SK-N-SH treated with all-trans-retinoic acid at 6 μM for 48 hours (cell line): Measurements from ENCODE around the gene PRSS21.

Experiments used
- ATAC-seq: fragments of 200-7000 bp; cut with Tn5 transposase; 3 replicates; pipeline ENCODE4 v1.9.1; 2020; ENCODE audit warnings: mild to moderate bottlenecking, moderate library complexity
- ARNTL ChIP-seq: fragments of 450-650 bp; formaldehyde crosslinking; IDR thresholded peaks from 2 replicates; pipeline ENCODE4 v1.5.0; 2020; ENCODE audit warnings: low read depth, mild to moderate bottlenecking, moderate library complexity, borderline replicate concordance
- BACH2 ChIP-seq: fragments of 250-450 bp; sonication (Bioruptor Pico); IDR thresholded peaks from 2 replicates; pipeline ENCODE4 v1.9.0; 2021; ENCODE audit warnings: mild to moderate bottlenecking, borderline replicate concordance
- CREB5 ChIP-seq: fragments of 250-450 bp; sonication (Bioruptor Pico); IDR thresholded peaks from 2 replicates; pipeline ENCODE4 v1.5.1; 2020; ENCODE audit warnings: low read depth, mild to moderate bottlenecking, moderate library complexity
- CSDC2 ChIP-seq: fragments of 250-450 bp; sonication (Bioruptor Pico); IDR thresholded peaks from 2 replicates; pipeline ENCODE4 v1.5.0; 2020; ENCODE audit warnings: mild to moderate bottlenecking, moderate library complexity
- CSRNP3 ChIP-seq: fragments of 250-450 bp; sonication (Bioruptor Pico); IDR thresholded peaks from 2 replicates; pipeline ENCODE4 v1.5.1; 2021; ENCODE audit warnings: mild to moderate bottlenecking, moderate library complexity
- ESRRG ChIP-seq: fragments of 250-450 bp; sonication (Bioruptor Pico); IDR thresholded peaks from 2 replicates; pipeline ENCODE4 v1.6.1; 2021; ENCODE audit warnings: mild to moderate bottlenecking
- GLIS3 ChIP-seq: fragments of 250-450 bp; sonication (Bioruptor Pico); IDR thresholded peaks from 2 replicates; pipeline ENCODE4 v1.5.0; 2020; ENCODE audit warnings: mild to moderate bottlenecking, moderate library complexity
- ISL1 ChIP-seq: fragments of 250-450 bp; sonication (Bioruptor Pico); IDR thresholded peaks from 2 replicates; pipeline ENCODE4 v2.1.2; 2022; ENCODE audit warnings: mild to moderate bottlenecking, moderate library complexity
- PATZ1 ChIP-seq: fragments of 250-450 bp; sonication (Bioruptor Pico); IDR thresholded peaks from 2 replicates; pipeline ENCODE4 v1.8.0; 2020; ENCODE audit warnings: mild to moderate bottlenecking, moderate library complexity, borderline replicate concordance
- POU6F1 ChIP-seq: fragments of 250-450 bp; sonication (Bioruptor Pico); IDR thresholded peaks from 2 replicates; pipeline ENCODE4 v1.8.0; 2021; ENCODE audit warnings: low read depth, mild to moderate bottlenecking, moderate library complexity, borderline replicate concordance
- PPARA ChIP-seq: fragments of 250-450 bp; sonication (Bioruptor Pico); IDR thresholded peaks from 2 replicates; pipeline ENCODE4 v1.5.0; 2020; ENCODE audit warnings: mild to moderate bottlenecking, borderline replicate concordance
- RARB ChIP-seq: fragments of 250-450 bp; sonication (Bioruptor Pico); IDR thresholded peaks from 2 replicates; pipeline ENCODE4 v1.8.0; 2021; ENCODE audit warnings: mild to moderate bottlenecking, moderate library complexity
- SNAI2 ChIP-seq: fragments of 250-450 bp; sonication (Bioruptor Pico); IDR thresholded peaks from 2 replicates; pipeline ENCODE4 v1.5.0; 2020; ENCODE audit warnings: mild to moderate bottlenecking, moderate library complexity
- TCF4 ChIP-seq: fragments of 250-450 bp; sonication (Bioruptor Pico); IDR thresholded peaks from 2 replicates; pipeline ENCODE4 v1.8.0; 2021; ENCODE audit warnings: mild to moderate bottlenecking, moderate library complexity, borderline replicate concordance
- TOX ChIP-seq: fragments of 250-450 bp; sonication (Bioruptor Pico); IDR thresholded peaks from 2 replicates; pipeline ENCODE4 v1.8.0; 2021; ENCODE audit warnings: mild to moderate bottlenecking, moderate library complexity, borderline replicate concordance
- TSHZ2 ChIP-seq: fragments of 250-450 bp; sonication (Bioruptor Pico); IDR thresholded peaks from 2 replicates; pipeline ENCODE4 v1.5.0; 2020; ENCODE audit warnings: mild to moderate bottlenecking, moderate library complexity
- ZFP3 ChIP-seq: fragments of 250-450 bp; sonication (Bioruptor Pico); IDR thresholded peaks from 2 replicates; pipeline ENCODE4 v1.5.0; 2020; ENCODE audit warnings: mild to moderate bottlenecking, moderate library complexity
- ZFP30 ChIP-seq: fragments of 450-650 bp; formaldehyde crosslinking; IDR thresholded peaks from 2 replicates; pipeline ENCODE4 v1.5.0; 2022; ENCODE audit warnings: mild to moderate bottlenecking, moderate library complexity
- ZNF565 ChIP-seq: fragments of 450-650 bp; formaldehyde crosslinking; conservative IDR thresholded peaks from 2 replicates; pipeline ENCODE4 v1.5.0; 2020; ENCODE audit warnings: low read depth, mild to moderate bottlenecking, moderate library complexity
- ZNF70 ChIP-seq: fragments of 450-650 bp; formaldehyde crosslinking; IDR thresholded peaks from 2 replicates; pipeline ENCODE4 v1.5.0; 2020; ENCODE audit warnings: mild to moderate bottlenecking, moderate library complexity

PRSS21 gene

GRCh38 chr16:2819179-2819938 lies 2.3 kb downstream of the PRSS21 start (continued):
- TF ChIP-seq ESRRG (no peak), ZNF70 (CRISPR knock-in tag) (no peak), ZFP30 (CRISPR knock-in tag) (no peak), CREB5 (CRISPR knock-in tag) (no peak)

- ATAC-seq = no peak
- TF ChIP-seq TOX (CRISPR knock-in tag) (no peak), TSHZ2 (CRISPR knock-in tag) (no peak), PPARA (CRISPR knock-in tag) (no peak), SNAI2 (CRISPR knock-in tag) (no peak), PATZ1 (CRISPR knock-in tag) (no peak), ZNF565 (CRISPR knock-in tag) (no peak), ISL1 (no peak), ZFP3 (CRISPR knock-in tag) (no peak), POU6F1 (CRISPR knock-in tag) (no peak), ZFP30 (CRISPR knock-in tag) (no peak), GLIS3 (CRISPR knock-in tag) (no peak), ZNF70 (CRISPR knock-in tag) (no peak), CREB5 (CRISPR knock-in tag) (no peak), CSRNP3 (CRISPR knock-in tag) (no peak), RARB (CRISPR knock-in tag) (no peak), BACH2 (no peak), TCF4 (CRISPR knock-in tag) (no peak), CSDC2 (no peak), ARNTL (CRISPR knock-in tag) (no peak)
- TF ChIP-seq, all 23 proteins: peak for 0
Measured at GRCh38 chr16:2819939-2820835, 3.1 kb downstream of the PRSS21 start.
